K562 (cell line): ENCODE measurements around the gene DYRK1A. TPM values are rescaled to one million over a fixed set of nuclear protein-coding genes. Genes with fewer than 3 reads are reported as not detected.

Experiments
- ATAC-seq: fragments of 200-7000 bp; cut with Tn5 transposase; 3 replicates; pipeline ENCODE4 v1.9.1; 2020; ENCODE audit warnings: moderate library complexity
- BruUV-seq: library from RNA; stranded (reverse); fragments of 400-500 nt; replicated peaks from 2 replicates; lab custom pipeline; 2021; lab: Mats Ljungman, UMichigan
- CTCF ChIA-PET: fragments of 300-600 bp; formaldehyde crosslinking; extraction: SDS; loops from one replicate; lab custom pipeline; 2021; ENCODE audit warnings: low intra/inter-chr PET ratio; lab: Yijun Ruan, JAX
- POLR2A ChIA-PET: fragments of 300-600, 350-650 bp; sonication (Branson Sonifier 250); formaldehyde crosslinking; extraction: SDS; loops from one replicate; lab custom pipeline; 2021; ENCODE audit warnings: antibody characterized with exemption, inconsistent platforms; lab: Yijun Ruan, JAX
- DNase-seq, 4 experiments: peaks; one replicate each; pipeline versions ENCODE4 v3.0.0 to v3.0.0-alpha.2; 2011 to 2018; ENCODE audit warnings: low spot score in 3 of 4, mixed read lengths in 3 of 4; ENCODE audit errors: extremely low read depth in 1 of 4
- FAIRE-seq: peaks from 2 replicates; lab custom pipeline; 2011; peaks lifted over from hg19 to GRCh38; lab: Jason Lieb, UNC
- H2AFZ ChIP-seq: 2 replicates; pipeline ENCODE4 v1.6.0; 2011; ENCODE audit warnings: low read depth, low read length, control low read depth, inconsistent platforms
- H3K27ac ChIP-seq: fragments of 200-600 bp; 3 replicates; pipeline ENCODE4 v1.8.0; 2011; ENCODE audit warnings: low read depth, mild to moderate bottlenecking, control low read depth, inconsistent platforms, low read length, moderate library complexity, mixed read lengths; ENCODE audit errors: extremely low read depth
- H3K27me3 ChIP-seq, 2 experiments: fragments of 300-600 bp in 1 of 2; 2 replicates in 1 of 2; 3 replicates in 1 of 2; pipeline versions ENCODE4 v1.6.0 to v1.8.0; 2011; ENCODE audit warnings: inconsistent platforms in 2 of 2, low read length in 2 of 2, mild to moderate bottlenecking in 1 of 2, mixed read lengths in 1 of 2, moderate library complexity in 1 of 2; ENCODE audit not compliant: control insufficient read depth in 2 of 2, insufficient read depth in 2 of 2
- H3K36me3 ChIP-seq: fragments of 300-600 bp; 3 replicates; pipeline ENCODE4 v1.8.0; 2011; ENCODE audit warnings: mild to moderate bottlenecking, low read length, inconsistent platforms; ENCODE audit not compliant: control insufficient read depth, insufficient read depth
- H3K4me1 ChIP-seq, 2 experiments: fragments of 200-600 bp in 1 of 2; replicated peaks in 1 of 2; 2 replicates in 1 of 2; 3 replicates in 1 of 2; pipeline versions ENCODE4 v1.5.1 to v1.8.0; 2011; ENCODE audit warnings: inconsistent platforms in 2 of 2, low read length in 2 of 2, mild to moderate bottlenecking in 1 of 2, mixed read lengths in 1 of 2, moderate library complexity in 1 of 2; ENCODE audit not compliant: control insufficient read depth in 2 of 2, insufficient read depth in 2 of 2
- H3K4me2 ChIP-seq: 2 replicates; pipeline ENCODE4 v1.6.1; 2011; ENCODE audit warnings: low read length, control low read depth, inconsistent platforms, mixed read lengths; ENCODE audit not compliant: insufficient read depth
- H3K4me3 ChIP-seq: fragments of 200-600 bp; sonication (generic), shearing (Covaris generic); 2 replicates; pipeline ENCODE4 v1.5.1; 2016; ENCODE audit warnings: control low read depth, inconsistent platforms
- H3K79me2 ChIP-seq: fragments of 200-600 bp; 3 replicates; pipeline ENCODE4 v1.8.0; 2011; ENCODE audit warnings: low read length, inconsistent platforms; ENCODE audit not compliant: control insufficient read depth, insufficient read depth
- H3K9ac ChIP-seq, 2 experiments: 2 replicates each; pipeline versions ENCODE4 v1.6.0 to v1.6.1; 2011; ENCODE audit warnings: low read depth in 2 of 2, low read length in 2 of 2, control low read depth in 1 of 2, inconsistent platforms in 1 of 2, mild to moderate bottlenecking in 1 of 2, mixed read lengths in 1 of 2; ENCODE audit not compliant: insufficient read depth in 1 of 2
- H3K9me1 ChIP-seq: one replicate; pipeline ENCODE4 v1.6.0; 2011; ENCODE audit warnings: inconsistent platforms, mild to moderate bottlenecking, low read length, moderate library complexity; ENCODE audit not compliant: control insufficient read depth, insufficient read depth
- H3K9me3 ChIP-seq: replicated peaks from 2 replicates; pipeline ENCODE4 v1.5.1; 2011; ENCODE audit warnings: low read depth, low read length, inconsistent platforms; ENCODE audit not compliant: control insufficient read depth, insufficient read depth
- H4K20me1 ChIP-seq: replicated peaks from 2 replicates; pipeline ENCODE4 v1.6.1; 2011; ENCODE audit warnings: low read length, inconsistent platforms, mixed read lengths; ENCODE audit not compliant: control insufficient read depth, insufficient read depth
- CXXC5 ChIP-seq: fragments of 250-450 bp; sonication (Bioruptor Pico); IDR thresholded peaks from 2 replicates; pipeline ENCODE4 v1.8.0; 2022; ENCODE audit warnings: inconsistent platforms, mild to moderate bottlenecking, moderate library complexity
- FOSL1 ChIP-seq: fragments of 200-800 bp; sonication (Bioruptor generic); conservative IDR thresholded peaks from 2 replicates; pipeline ENCODE4 v1.6.1; 2016; ENCODE audit warnings: missing genetic modification characterization, missing compliant biosample characterization
- FOXK2 ChIP-seq, 2 experiments: fragments of 450-650 bp; IDR thresholded peaks in 1 of 2; conservative IDR thresholded peaks in 1 of 2; 2 replicates each; pipeline ENCODE4 v1.6.1; 2016; ENCODE audit warnings: low read depth in 2 of 2, mild to moderate bottlenecking in 1 of 2
- HDAC1 ChIP-seq, 2 experiments: fragments of 450-650 bp; IDR thresholded peaks; 2 replicates each; pipeline ENCODE4 v1.6.1; 2016 to 2017; ENCODE audit warnings: inconsistent platforms in 1 of 2, mild to moderate bottlenecking in 1 of 2, moderate library complexity in 1 of 2
- HDAC6 ChIP-seq: IDR thresholded peaks from 2 replicates; pipeline ENCODE4 v1.6.1; 2012; ENCODE audit warnings: low read depth, mild to moderate bottlenecking, control low read depth, inconsistent platforms, low read length, moderate library complexity
- HINFP ChIP-seq: fragments of 450-650 bp; conservative IDR thresholded peaks from 2 replicates; pipeline ENCODE4 v1.6.1; 2016; ENCODE audit warnings: missing genetic modification characterization, low read depth, mild to moderate bottlenecking, control low read depth, missing compliant biosample characterization
- HOXB6 ChIP-seq: fragments of 250-450 bp; sonication (Bioruptor Pico); IDR thresholded peaks from 2 replicates; pipeline ENCODE4 v1.5.1; 2022; ENCODE audit warnings: mild to moderate bottlenecking, borderline replicate concordance
- KLF6 ChIP-seq: fragments of 250-450 bp; sonication (Bioruptor Pico); IDR thresholded peaks from 2 replicates; pipeline ENCODE4 v1.4.0; 2020; ENCODE audit warnings: mild to moderate bottlenecking, moderate library complexity, borderline replicate concordance
- MTA1 ChIP-seq: fragments of 450-650 bp; IDR thresholded peaks from 2 replicates; pipeline ENCODE4 v1.6.1; 2017; ENCODE audit warnings: borderline replicate concordance
- NCOA6 ChIP-seq: fragments of 450-650 bp; IDR thresholded peaks from 2 replicates; pipeline ENCODE4 v1.6.1; 2017; ENCODE audit warnings: mild to moderate bottlenecking
- PBX2 ChIP-seq, 2 experiments: IDR thresholded peaks in 1 of 2; conservative IDR thresholded peaks in 1 of 2; 2 replicates each; pipeline ENCODE4 v1.6.1; 2016; ENCODE audit warnings: low read depth in 2 of 2, mild to moderate bottlenecking in 1 of 2, missing compliant biosample characterization in 1 of 2, missing genetic modification characterization in 1 of 2, moderate library complexity in 1 of 2
- PHF20 ChIP-seq: fragments of 450-650 bp; IDR thresholded peaks from 2 replicates; pipeline ENCODE4 v1.6.1; 2018; ENCODE audit not compliant: partially characterized antibody
- TCF7L2 ChIP-seq: fragments of 150-350 bp; IDR thresholded peaks from 2 replicates; pipeline ENCODE4 v1.6.1; 2016; ENCODE audit warnings: low read depth, mild to moderate bottlenecking, low read length, moderate library complexity
- TEAD2 ChIP-seq: fragments of 450-650 bp; IDR thresholded peaks from 2 replicates; pipeline ENCODE4 v1.6.1; 2016; ENCODE audit warnings: missing genetic modification characterization, control low read depth, missing compliant biosample characterization
- WGBS: fragments of 100-300 bp; shearing (Covaris generic); methylation state at CpG from one replicate; pipeline ENCODE4 v1.1.6; 2016; ENCODE audit warnings: low coverage, mixed read lengths; ENCODE audit not compliant: insufficient coverage; ENCODE audit errors: missing lambda C conversion rate; 5-methylcytosine and 5-hydroxymethylcytosine counted together
- in situ Hi-C: fragments of 300-500 bp; cut with MboI; formaldehyde crosslinking; loops from 4 replicates; pipeline ENCODE4 v1.15.0; 2018; ENCODE audit warnings: inconsistent platforms, mixed read lengths
- intact Hi-C: fragments of 100-400 bp; cut with micrococcal nuclease; formaldehyde crosslinking; loops from 2 replicates; pipeline ENCODE4 v1.14.2; 2022
- polyA plus RNA-seq, 8 experiments: library from polyadenylated mRNA; depleted of rRNA in 4 of 8; stranded (reverse) in 5 of 8; unstranded in 3 of 8; fragments of >200 nt; fragmentation: Nextera tagmentation in 2 of 8; fragmentation: Illumina TruSeq in 1 of 8; extraction: Ambion mirVana in 2 of 8; extraction: Trizol in 1 of 8; gene quantifications; 2 replicates each; pipeline versions ENCODE4 v1.2.1 to v1.2.3, GENCODE V29; 2011 to 2014; ENCODE audit warnings: inconsistent platforms in 1 of 8, missing spikeins in 1 of 8
- total RNA-seq, 7 experiments: library from RNA; depleted of rRNA in 6 of 7; stranded (reverse); fragments of >200 nt in 6 of 7; fragmentation: Illumina TruSeq in 2 of 7; extraction: Trizol in 2 of 7; gene quantifications; 2 replicates each; pipeline versions ENCODE4 v1.2.1 to v1.2.3, GENCODE V29; 2011 to 2021; ENCODE audit warnings: low replicate concordance in 1 of 7
- TF ChIP-seq, protein P1 (sequence below): fragments of 200-800 bp; sonication (Bioruptor generic); IDR thresholded peaks from 2 replicates; pipeline ENCODE4 v1.6.1; 2017; ENCODE audit warnings: missing genetic modification characterization, missing compliant biosample characterization

The DYRK1A gene
- total and polyA plus RNA-seq, 9 of the 15 experiments (the other 6 are each of a cell fraction or from before 2014, with no cell fraction given): 3.7 to 64.8 (median 42.3) TPM

GRCh38 chr21:37350472-37350871, 16.1 kb upstream of the DYRK1A start (continued):
- TF ChIP-seq PBX2 (CRISPR knock-in tag; IDR thresholded peaks at IDR 0.05; ENCODE audit: low read depth): no peak
- no peak for TF ChIP-seq PBX2 (tag; conservative IDR thresholded peaks at IDR 0.05; ENCODE audit: low read depth)
- no peak for TF ChIP-seq PHF20

DNA sequence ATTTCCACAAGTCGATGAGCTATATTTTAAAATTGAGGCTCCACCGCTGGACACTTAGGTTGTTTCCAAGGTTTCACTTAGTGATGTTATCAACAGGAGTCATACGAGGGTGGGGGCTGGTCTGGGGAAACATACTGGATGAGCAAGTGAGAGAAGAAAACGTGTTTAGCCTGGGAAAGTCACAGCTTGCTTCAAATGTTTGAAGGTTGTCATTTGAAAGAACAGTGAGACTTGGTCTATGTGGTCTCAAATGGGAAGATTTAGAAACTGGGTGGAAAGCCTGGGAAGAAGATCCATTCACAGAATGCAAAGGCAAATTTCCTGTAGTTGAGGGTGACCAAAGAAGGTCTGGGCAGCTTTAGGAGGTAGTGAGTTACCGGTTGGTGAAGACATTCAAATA, 9.9 kb upstream of the DYRK1A start:
- Histone ChIP-seq H3K4me3 (no peak overlapping the region), H3K27ac (peak overlapping the region; percentile 4; the same call in 2 of the 3 replicates), H2AFZ (peak overlapping the region; percentile 89), H3K79me2 (no peaks in the 10 kb centered on the region), H3K9me3 (no peaks in the 10 kb centered on the region), H3K9ac (peak overlapping the region in 1 of 2 experiments; percentile 38; a peak in 1 of 4 replicates), H3K27me3 (no peaks in the 10 kb centered on the region), H3K4me2 (peak overlapping the region; percentile 13; the same call in 1 of the 2 replicates), H3K4me1 (peaks cover 4 to 27% of the 10 kb centered on the region in 2 experiments; a peak in 3 of 5 replicates), H3K9me1 (no peaks in the 10 kb centered on the region), H4K20me1 (no peaks in the 10 kb centered on the region), H3K36me3 (no peaks in the 10 kb centered on the region)
- ChIA-PET CTCF (no interaction called here), POLR2A (interaction anchor here (0.6 to 2.7 kb wide), 4 partner anchors 8 to 29 kb away, joined by 3 to 24 read pairs (median 4); partner anchors contain the start of gene DYRK1A)
- 5% methylated on average over 5 of the region's 5 CpGs for WGBS
- BruUV-seq: no TSS peak
- intact Hi-C loops: no loop called here
- FAIRE-seq (peak; percentile 67), DNase-seq (peak; percentile 62 to 82 (median 72)), ATAC-seq (peak; percentile 90)
- in situ Hi-C loops: no loop called here
- TF ChIP-seq FOXK2 (conservative IDR thresholded peaks at IDR 0.05 in 1 of 2, IDR thresholded peaks at IDR 0.05 in 1 of 2; ENCODE audit: low read depth in 2 of 2): peak; percentile 69 to 73; a peak in 2 of 4 replicates
- 0 out of 2 replicates have a peak, but pooled peaks have one; percentile 42 for TF ChIP-seq MTA1
- TF ChIP-seq NCOA6: no peak
- TF ChIP-seq TCF7L2: no peak
- 0 out of 2 replicates have a peak, but pooled peaks have one; percentile 16 for TF ChIP-seq CXXC5 (CRISPR knock-in tag)
- TF ChIP-seq HDAC1 (IDR thresholded peaks at IDR 0.05): peak in 1 of 2 experiments; percentile 15; a peak in 1 of 4 replicates
- no peak for TF ChIP-seq TEAD2
- TF ChIP-seq HOXB6: no peak
- TF ChIP-seq HINFP (tag): peak; percentile 64; the same call in 1 of the 2 replicates
- TF ChIP-seq, protein P1, sequence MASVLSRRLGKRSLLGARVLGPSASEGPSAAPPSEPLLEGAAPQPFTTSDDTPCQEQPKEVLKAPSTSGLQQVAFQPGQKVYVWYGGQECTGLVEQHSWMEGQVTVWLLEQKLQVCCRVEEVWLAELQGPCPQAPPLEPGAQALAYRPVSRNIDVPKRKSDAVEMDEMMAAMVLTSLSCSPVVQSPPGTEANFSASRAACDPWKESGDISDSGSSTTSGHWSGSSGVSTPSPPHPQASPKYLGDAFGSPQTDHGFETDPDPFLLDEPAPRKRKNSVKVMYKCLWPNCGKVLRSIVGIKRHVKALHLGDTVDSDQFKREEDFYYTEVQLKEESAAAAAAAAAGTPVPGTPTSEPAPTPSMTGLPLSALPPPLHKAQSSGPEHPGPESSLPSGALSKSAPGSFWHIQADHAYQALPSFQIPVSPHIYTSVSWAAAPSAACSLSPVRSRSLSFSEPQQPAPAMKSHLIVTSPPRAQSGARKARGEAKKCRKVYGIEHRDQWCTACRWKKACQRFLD: 0 out of 2 replicates have a peak, but pooled peaks have one; percentile 40
- TF ChIP-seq KLF6: no peak
- TF ChIP-seq HDAC6: no peak
- 0 out of 2 replicates have a peak, but pooled peaks have one; percentile 32 for TF ChIP-seq FOSL1 (tag)
